HCT116 (cell line): ENCODE measurements around the gene ZBTB5. TPM values are rescaled to one million over a fixed set of nuclear protein-coding genes. Genes with fewer than 3 reads are reported as not detected.
A peak's percentile ranks its signal among the peaks of the same experiment; 100 is the strongest.

Experiments
- ATAC-seq: fragments of 200-7000 bp; cut with Tn5 transposase; 2 replicates; pipeline ENCODE4 v1.9.1; 2020; ENCODE audit warnings: mild to moderate bottlenecking, moderate library complexity
- BruUV-seq: library from RNA; stranded (reverse); fragments of 400-500 nt; replicated peaks from 2 replicates; lab custom pipeline; 2021; lab: Mats Ljungman, UMichigan
- CTCF ChIA-PET: fragments of 300-600 bp; sonication (Branson Sonifier 250); formaldehyde crosslinking; loops from one replicate; lab custom pipeline; 2021; ENCODE audit warnings: antibody characterized with exemption; lab: Charles Lee
- POLR2A ChIA-PET: fragments of 300-600, 350-600 bp; sonication (Branson Sonifier 250); formaldehyde crosslinking; loops from one replicate; lab custom pipeline; 2021; ENCODE audit warnings: antibody characterized with exemption; lab: Charles Lee
- RAD21 ChIA-PET, 2 experiments: fragments of 300-600 bp; sonication (Branson Sonifier 250); formaldehyde crosslinking; loops; one replicate each; lab custom pipeline; 2023; ENCODE audit warnings: low total read pairs in 2 of 2; ENCODE audit not compliant: uncharacterized antibody in 2 of 2, unreplicated experiment in 2 of 2, low non-redundant PET in 1 of 2; lab: Charles Lee
- DNase-seq: peaks from one replicate; pipeline ENCODE4 v3.0.0-alpha.2; 2010; ENCODE audit warnings: low read depth, low spot score
- H2AFZ ChIP-seq: fragments of 200-600 bp; shearing (Covaris generic), sonication (generic); 2 replicates; pipeline ENCODE4 v1.6.1; 2017; ENCODE audit warnings: low read depth, mixed run types, mixed read lengths, antibody characterized with exemption, low read length; ENCODE audit not compliant: poor library complexity, severe bottlenecking
- H3K27ac ChIP-seq: 2 replicates; pipeline ENCODE4 v1.5.1; 2012; ENCODE audit warnings: low read depth, low read length
- H3K27me3 ChIP-seq: fragments of 200-600 bp; sonication (generic); 2 replicates; pipeline ENCODE4 v1.6.1; 2016; ENCODE audit warnings: mixed run types, low read length, mixed read lengths; ENCODE audit not compliant: insufficient read depth
- H3K36me3 ChIP-seq, 2 experiments: fragments of 200-500 bp in 1 of 2; fragments of 200-600 bp in 1 of 2; sonication (Bioruptor generic) in 1 of 2; sonication (generic) in 1 of 2; 2 replicates each; pipeline versions ENCODE4 v1.5.1 to v1.6.1; 2014 to 2016; ENCODE audit warnings: low read length in 2 of 2, inconsistent platforms in 1 of 2, mixed read lengths in 1 of 2, mixed run types in 1 of 2; ENCODE audit not compliant: insufficient read depth in 2 of 2, control insufficient read depth in 1 of 2
- H3K4me1 ChIP-seq, 2 experiments: fragments of 200-600 bp in 1 of 2; sonication (generic) in 1 of 2; 2 replicates each; pipeline versions ENCODE4 v1.5.1 to v1.6.1; 2012 to 2017; ENCODE audit warnings: low read length in 2 of 2, inconsistent platforms in 1 of 2, mild to moderate bottlenecking in 1 of 2, mixed read lengths in 1 of 2, mixed run types in 1 of 2, moderate library complexity in 1 of 2; ENCODE audit not compliant: insufficient read depth in 2 of 2, control insufficient read depth in 1 of 2
- H3K4me2 ChIP-seq: fragments of 200-600 bp; sonication (generic); 2 replicates; pipeline ENCODE4 v1.6.1; 2017; ENCODE audit warnings: mixed run types, low read length, mixed read lengths
- H3K4me3 ChIP-seq, 2 experiments: fragments of 200-600 bp in 1 of 2; sonication (generic) in 1 of 2; replicated peaks in 1 of 2; 2 replicates each; pipeline ENCODE4 v1.5.1; 2011 to 2016; ENCODE audit warnings: low read length in 2 of 2, control low read depth in 1 of 2, low read depth in 1 of 2, mild to moderate bottlenecking in 1 of 2, mixed read lengths in 1 of 2, mixed run types in 1 of 2
- H3K79me2 ChIP-seq: fragments of 200-600 bp; sonication (generic); 2 replicates; pipeline ENCODE4 v1.6.1; 2017; ENCODE audit warnings: mild to moderate bottlenecking, mixed run types, low read length, moderate library complexity, mixed read lengths; ENCODE audit not compliant: insufficient read depth
- H3K9ac ChIP-seq: fragments of 200-600 bp; sonication (generic); 2 replicates; pipeline ENCODE4 v1.6.1; 2016; ENCODE audit warnings: low read length, mixed read lengths
- H3K9me2 ChIP-seq: fragments of 200-600 bp; sonication (generic), shearing (Covaris generic); 2 replicates; pipeline ENCODE4 v1.6.1; 2017; ENCODE audit warnings: mixed run types, mild to moderate bottlenecking, moderate library complexity; ENCODE audit not compliant: insufficient read depth
- H3K9me3 ChIP-seq, 2 experiments: fragments of 200-500 bp in 1 of 2; fragments of 200-600 bp in 1 of 2; sonication (Bioruptor generic) in 1 of 2; sonication (generic) in 1 of 2; 2 replicates each; pipeline ENCODE4 v1.6.1; 2014 to 2017; ENCODE audit warnings: low read length in 2 of 2, mixed read lengths in 2 of 2, inconsistent platforms in 1 of 2, low read depth in 1 of 2, mild to moderate bottlenecking in 1 of 2, mixed run types in 1 of 2, moderate library complexity in 1 of 2; ENCODE audit not compliant: control insufficient read depth in 1 of 2, insufficient read depth in 1 of 2
- H4K20me1 ChIP-seq: fragments of 200-600 bp; sonication (generic), shearing (Covaris generic); 2 replicates; pipeline ENCODE4 v1.6.1; 2017; ENCODE audit warnings: mixed run types, mild to moderate bottlenecking, moderate library complexity; ENCODE audit not compliant: insufficient read depth
- EGR1 ChIP-seq: IDR thresholded peaks from 2 replicates; pipeline ENCODE4 v1.6.1; 2012; ENCODE audit warnings: low read depth
- EZH2 ChIP-seq: fragments of 200-600 bp; sonication (generic); IDR thresholded peaks from 2 replicates; pipeline ENCODE4 v1.6.1; 2017; ENCODE audit warnings: antibody characterized with exemption, mixed run types
- EZH2phosphoT487 ChIP-seq: fragments of 200-600 bp; IDR thresholded peaks from 2 replicates; pipeline ENCODE4 v1.6.1; 2018; ENCODE audit warnings: antibody characterized with exemption, borderline replicate concordance
- MAX ChIP-seq: IDR thresholded peaks from 2 replicates; pipeline ENCODE4 v1.6.1; 2012
- POLR2A ChIP-seq: IDR thresholded peaks from 2 replicates; pipeline ENCODE4 v1.7.0; 2011; ENCODE audit warnings: borderline replicate concordance; ENCODE audit not compliant: insufficient read depth, insufficient read length; ENCODE audit errors: extremely low read depth
- POLR2AphosphoS5 ChIP-seq: IDR thresholded peaks from 2 replicates; pipeline ENCODE4 v1.6.1; 2011; ENCODE audit warnings: mild to moderate bottlenecking, low read depth, low read length, moderate library complexity
- REST ChIP-seq: IDR thresholded peaks from 2 replicates; pipeline ENCODE4 v1.6.1; 2012; ENCODE audit warnings: low read depth
- SIN3A ChIP-seq: IDR thresholded peaks from 2 replicates; pipeline ENCODE4 v1.6.1; 2012; ENCODE audit warnings: low read depth
- SP1 ChIP-seq: IDR thresholded peaks from 2 replicates; pipeline ENCODE4 v1.6.1; 2012; ENCODE audit warnings: low read depth
- SRF ChIP-seq: IDR thresholded peaks from 2 replicates; pipeline ENCODE4 v1.6.1; 2012; ENCODE audit warnings: low read depth
- ZBTB33 ChIP-seq: IDR thresholded peaks from 2 replicates; pipeline ENCODE4 v1.6.1; 2011; ENCODE audit warnings: mild to moderate bottlenecking, low read length, moderate library complexity; ENCODE audit not compliant: insufficient replicate concordance; ENCODE audit errors: extremely low read depth
- ZFX ChIP-seq: fragments of 450-650 bp; IDR thresholded peaks from 2 replicates; pipeline ENCODE4 v1.6.1; 2017
- ZNF274 ChIP-seq: fragments of 200-500 bp; sonication (Bioruptor generic); IDR thresholded peaks from 2 replicates; pipeline ENCODE4 v1.6.1; 2014; ENCODE audit warnings: mild to moderate bottlenecking, low read depth, low read length, inconsistent platforms
- intact Hi-C: fragments of 100-400 bp; cut with micrococcal nuclease; formaldehyde crosslinking; loops from 2 replicates; pipeline ENCODE4 v1.10.0; 2022
- total RNA-seq: library from RNA; stranded (reverse); gene quantifications from one replicate; pipeline ENCODE4 v1.2.1, GENCODE V29; 2021; ENCODE audit not compliant: unreplicated experiment

The ZBTB5 gene
- total RNA-seq, 1 experiment from 2014 or later = 22.3 TPM

- H3K27ac ChIP-seq = peak within 1 kb of the TSS; percentile 63
- H4K20me1 ChIP-seq = peaks cover 4% of the 10 kb centered on the region; the same call in 1 of the 2 replicates
- ChIA-PET RAD21 (no interaction called here), POLR2A (interaction anchor here (1.4 kb wide), 1 partner anchor 20 kb away, joined by 5 read pairs; the partner anchor contains the start of gene ZBTB5), CTCF (no interaction called here)
- peak within 1 kb of the TSS; percentile 92 to 100 for H3K4me3 ChIP-seq
- no peak within 1 kb of the TSS for H2AFZ ChIP-seq
- H3K9me2 ChIP-seq = no peaks in the 10 kb centered on the region
- H3K27me3 ChIP-seq = no peaks in the 10 kb centered on the region
- BruUV-seq = TSS peak; percentile 97
- DNase-seq = peak; percentile 84
- ATAC-seq = peak; percentile 91
- peaks cover 47% of the 10 kb centered on the region for H3K79me2 ChIP-seq
- peak within 1 kb of the TSS; percentile 96 for H3K9ac ChIP-seq
- H3K36me3 ChIP-seq = peaks cover 12 to 31% of the 10 kb centered on the region in 2 experiments; a peak in 3 of 4 replicates
- TF ChIP-seq ZNF274 = no peak
- peak; percentile 76 for TF ChIP-seq SIN3A
- TF ChIP-seq ZFX = peak; percentile 57; the same call in 1 of the 2 replicates
- peak; percentile 94 for TF ChIP-seq MAX
- no peak for TF ChIP-seq REST
- TF ChIP-seq EZH2 = no peak
- TF ChIP-seq EZH2phosphoT487 = no peak
- peak; percentile 38 for TF ChIP-seq ZBTB33
- peak; percentile 85 for TF ChIP-seq EGR1
- TF ChIP-seq SRF = no peak
- TF ChIP-seq SP1 = peak; percentile 77
- peak; percentile 95 for TF ChIP-seq POLR2AphosphoS5
- peak; percentile 75 for TF ChIP-seq POLR2A
- intact Hi-C loops = loop anchor here (5.0 to 10.0 kb wide), 5 partner anchors 99 to 909 kb away; partner anchors contain the start of gene ALDH1B1
- H3K9me3 ChIP-seq = no peaks in the 10 kb centered on the region
- H3K4me1 ChIP-seq = peaks cover 12 to 44% of the 10 kb centered on the region in 2 experiments
- H3K4me2 ChIP-seq = peak within 1 kb of the TSS; percentile 100
Observed at GRCh38 chr9:37485389-37486255, 20.4 kb upstream of the ZBTB5 start, which contains the start of gene POLR1E. POLR1E (plus strand) TSS chr9:37485948; CDS start chr9:37486048, 100 bp downstream.
